GM12865 (cell line): ENCODE measurements around the gene POLD3.

Experiments
- DNase-seq: peaks from one replicate; pipeline ENCODE4 v3.0.0; 2010; ENCODE audit warnings: low read depth
- H3K4me3 ChIP-seq: 2 replicates; pipeline ENCODE4 v1.5.1; 2011; ENCODE audit warnings: mild to moderate bottlenecking, low read depth, low read length, control low read depth
- CTCF ChIP-seq: IDR thresholded peaks from 2 replicates; pipeline ENCODE4 v1.5.1; 2011; ENCODE audit warnings: low read length, control low read depth, low read depth, inconsistent platforms; ENCODE audit not compliant: insufficient read depth; ENCODE audit errors: missing control alignments

POLD3 gene

GRCh38 chr11:74620531-74620930, 28.1 kb downstream of the POLD3 start:
- no peak overlapping the region for H3K4me3 ChIP-seq
- DNase-seq: no peak
- TF ChIP-seq CTCF: no peak

GRCh38 chr11:74626130-74626529, 33.7 kb downstream of the POLD3 start:
- no peak overlapping the region for H3K4me3 ChIP-seq
- TF ChIP-seq CTCF: no peak
- no peak for DNase-seq

- H3K4me3 ChIP-seq: no peak overlapping the region
- no peak for DNase-seq
- no peak for TF ChIP-seq CTCF
Observed at GRCh38 chr11:74626604-74627003, 34.2 kb downstream of the POLD3 start.

- no peak for TF ChIP-seq CTCF
- no peak overlapping the region for H3K4me3 ChIP-seq
- DNase-seq: peak; percentile 23
Observed at GRCh38 chr11:74627381-74627780, 35.0 kb downstream of the POLD3 start.

- no peak for DNase-seq
- no peak for TF ChIP-seq CTCF
- no peak overlapping the region for H3K4me3 ChIP-seq
Observed at GRCh38 chr11:74630043-74630442, 37.7 kb downstream of the POLD3 start.

- H3K4me3 ChIP-seq: no peak overlapping the region
- no peak for TF ChIP-seq CTCF
- no peak for DNase-seq
Observed at GRCh38 chr11:74633406-74634393, 41.3 kb downstream of the POLD3 start.

- TF ChIP-seq CTCF: no peak
- no peak overlapping the region for H3K4me3 ChIP-seq
- no peak for DNase-seq
Observed at GRCh38 chr11:74634537-74634936, 42.2 kb downstream of the POLD3 start.
